22Rv1 (cell line): Measurements from ENCODE around the gene RAB5B.

Experiments used
- ZFX ChIP-seq: fragments of 450-650 bp; IDR thresholded peaks from 2 replicates; pipeline ENCODE4 v1.6.1; 2017; ENCODE audit warnings: antibody characterized with exemption, borderline replicate concordance
- TF ChIP-seq, protein P1 (sequence below): fragments of 450-650 bp; IDR thresholded peaks from 2 replicates; pipeline ENCODE4 v1.5.1; 2017; ENCODE audit warnings: mild to moderate bottlenecking

GRCh38 chr12:55972456-55972855 is 1.4 kb upstream of the RAB5B start:
- TF ChIP-seq, protein P1, sequence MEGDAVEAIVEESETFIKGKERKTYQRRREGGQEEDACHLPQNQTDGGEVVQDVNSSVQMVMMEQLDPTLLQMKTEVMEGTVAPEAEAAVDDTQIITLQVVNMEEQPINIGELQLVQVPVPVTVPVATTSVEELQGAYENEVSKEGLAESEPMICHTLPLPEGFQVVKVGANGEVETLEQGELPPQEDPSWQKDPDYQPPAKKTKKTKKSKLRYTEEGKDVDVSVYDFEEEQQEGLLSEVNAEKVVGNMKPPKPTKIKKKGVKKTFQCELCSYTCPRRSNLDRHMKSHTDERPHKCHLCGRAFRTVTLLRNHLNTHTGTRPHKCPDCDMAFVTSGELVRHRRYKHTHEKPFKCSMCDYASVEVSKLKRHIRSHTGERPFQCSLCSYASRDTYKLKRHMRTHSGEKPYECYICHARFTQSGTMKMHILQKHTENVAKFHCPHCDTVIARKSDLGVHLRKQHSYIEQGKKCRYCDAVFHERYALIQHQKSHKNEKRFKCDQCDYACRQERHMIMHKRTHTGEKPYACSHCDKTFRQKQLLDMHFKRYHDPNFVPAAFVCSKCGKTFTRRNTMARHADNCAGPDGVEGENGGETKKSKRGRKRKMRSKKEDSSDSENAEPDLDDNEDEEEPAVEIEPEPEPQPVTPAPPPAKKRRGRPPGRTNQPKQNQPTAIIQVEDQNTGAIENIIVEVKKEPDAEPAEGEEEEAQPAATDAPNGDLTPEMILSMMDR: no peak
- TF ChIP-seq ZFX: no peak
